Neuron (in vitro differentiated cells): Measurements from ENCODE around the gene ZBTB47.

ENCODE experiments used
- H2AFZ ChIP-seq: one replicate; pipeline ENCODE4 v1.6.1; 2013; ENCODE audit warnings: low read depth, mild to moderate bottlenecking, inconsistent platforms, low read length, moderate library complexity
- H3K27me3 ChIP-seq: one replicate; pipeline ENCODE4 v1.6.1; 2013; ENCODE audit warnings: low read length; ENCODE audit not compliant: insufficient read depth
- H3K36me3 ChIP-seq: one replicate; pipeline ENCODE4 v1.6.1; 2013; ENCODE audit warnings: low read length; ENCODE audit not compliant: insufficient read depth
- H3K4me1 ChIP-seq: one replicate; pipeline ENCODE4 v1.6.1; 2013; ENCODE audit warnings: low read length; ENCODE audit not compliant: insufficient read depth
- H3K4me3 ChIP-seq: 2 replicates; pipeline ENCODE4 v1.5.1; 2013; ENCODE audit warnings: mild to moderate bottlenecking, low read length, moderate library complexity
- H3K9me3 ChIP-seq: one replicate; pipeline ENCODE4 v1.6.1; 2013; ENCODE audit warnings: low read length

The ZBTB47 gene

GRCh38 chr3:42704136-42704841 lies 50.8 kb downstream of the ZBTB47 start:
- Histone ChIP-seq H3K36me3 (no peaks in the 10 kb centered on the region), H3K27me3 (peaks cover 36% of the 10 kb centered on the region), H3K4me3 (no peak overlapping the region), H2AFZ (no peak overlapping the region), H3K9me3 (no peaks in the 10 kb centered on the region), H3K4me1 (no peaks in the 10 kb centered on the region)

GRCh38 chr3:42705058-42705767 lies 51.7 kb downstream of the ZBTB47 start:
- Histone ChIP-seq H2AFZ (no peak overlapping the region), H3K36me3 (no peaks in the 10 kb centered on the region), H3K4me3 (no peak overlapping the region), H3K9me3 (no peaks in the 10 kb centered on the region), H3K27me3 (peaks cover 30% of the 10 kb centered on the region), H3K4me1 (no peaks in the 10 kb centered on the region)

- no peaks in the 10 kb centered on the region for H3K9me3 ChIP-seq
- H3K27me3 ChIP-seq, result peaks cover 29% of the 10 kb centered on the region
- H2AFZ ChIP-seq, result no peak overlapping the region
- H3K4me3 ChIP-seq, result no peak overlapping the region
- no peaks in the 10 kb centered on the region for H3K36me3 ChIP-seq
- no peaks in the 10 kb centered on the region for H3K4me1 ChIP-seq
Measured at GRCh38 chr3:42705962-42706585, 52.6 kb downstream of the ZBTB47 start.

- Histone ChIP-seq H2AFZ (no peak overlapping the region), H3K4me3 (no peak overlapping the region), H3K4me1 (no peaks in the 10 kb centered on the region), H3K36me3 (no peaks in the 10 kb centered on the region), H3K27me3 (peaks cover 24% of the 10 kb centered on the region), H3K9me3 (no peaks in the 10 kb centered on the region)
Measured at GRCh38 chr3:42706721-42707619, 53.5 kb downstream of the ZBTB47 start.

- Histone ChIP-seq H3K9me3 (no peaks in the 10 kb centered on the region), H3K4me3 (no peak overlapping the region), H2AFZ (no peak overlapping the region), H3K27me3 (peaks cover 19% of the 10 kb centered on the region), H3K4me1 (no peaks in the 10 kb centered on the region), H3K36me3 (no peaks in the 10 kb centered on the region)
Measured at GRCh38 chr3:42707620-42708355, 54.3 kb downstream of the ZBTB47 start.

- Histone ChIP-seq H2AFZ (no peak overlapping the region), H3K4me3 (no peak overlapping the region), H3K4me1 (no peaks in the 10 kb centered on the region), H3K36me3 (no peaks in the 10 kb centered on the region), H3K27me3 (peaks cover 13% of the 10 kb centered on the region), H3K9me3 (no peaks in the 10 kb centered on the region)
Measured at GRCh38 chr3:42708611-42709151, 55.2 kb downstream of the ZBTB47 start.

- no peak overlapping the region for H2AFZ ChIP-seq
- no peaks in the 10 kb centered on the region for H3K36me3 ChIP-seq
- H3K4me3 ChIP-seq, result no peak overlapping the region
- no peaks in the 10 kb centered on the region for H3K9me3 ChIP-seq
- peaks cover 13% of the 10 kb centered on the region for H3K27me3 ChIP-seq
- no peaks in the 10 kb centered on the region for H3K4me1 ChIP-seq
Measured at GRCh38 chr3:42709621-42710020, 56.1 kb downstream of the ZBTB47 start.

GRCh38 chr3:42710323-42711021 lies 57.0 kb downstream of the ZBTB47 start:
- H3K27me3 ChIP-seq, result peaks cover 9% of the 10 kb centered on the region
- no peaks in the 10 kb centered on the region for H3K4me1 ChIP-seq
- no peak overlapping the region for H3K4me3 ChIP-seq
- H2AFZ ChIP-seq, result no peak overlapping the region
- no peaks in the 10 kb centered on the region for H3K9me3 ChIP-seq
- no peaks in the 10 kb centered on the region for H3K36me3 ChIP-seq

GRCh38 chr3:42711491-42712343 lies 58.2 kb downstream of the ZBTB47 start:
- H2AFZ ChIP-seq, result no peak overlapping the region
- no peaks in the 10 kb centered on the region for H3K4me1 ChIP-seq
- no peak overlapping the region for H3K4me3 ChIP-seq
- H3K27me3 ChIP-seq, result peaks cover 6% of the 10 kb centered on the region
- no peaks in the 10 kb centered on the region for H3K36me3 ChIP-seq
- no peaks in the 10 kb centered on the region for H3K9me3 ChIP-seq

GRCh38 chr3:42712344-42712648 lies 58.8 kb downstream of the ZBTB47 start:
- peaks cover 6% of the 10 kb centered on the region for H3K27me3 ChIP-seq
- no peak overlapping the region for H2AFZ ChIP-seq
- no peaks in the 10 kb centered on the region for H3K9me3 ChIP-seq
- no peak overlapping the region for H3K4me3 ChIP-seq
- H3K36me3 ChIP-seq, result no peaks in the 10 kb centered on the region
- no peaks in the 10 kb centered on the region for H3K4me1 ChIP-seq

GRCh38 chr3:42712688-42713372 lies 59.3 kb downstream of the ZBTB47 start:
- Histone ChIP-seq H2AFZ (no peak overlapping the region), H3K4me1 (no peaks in the 10 kb centered on the region), H3K27me3 (peaks cover 1% of the 10 kb centered on the region), H3K36me3 (no peaks in the 10 kb centered on the region), H3K9me3 (no peaks in the 10 kb centered on the region), H3K4me3 (no peak overlapping the region)
